Activated naive CD8-positive, alpha-beta T cell treated with anti-CD3 and anti-CD28 coated beads for 36 hours (primary cell): ENCODE data around the gene ZNF593. TPM values are rescaled to one million over a fixed set of nuclear protein-coding genes. Genes with fewer than 3 reads are reported as not detected.

Experiments
- DNase-seq: peaks from one replicate; pipeline ENCODE4 v3.0.0; 2021
- H3K27ac Mint-ChIP-seq: one replicate; pipeline ENCODE4 v1.8.0; 2022; ENCODE audit warnings: mild to moderate bottlenecking, moderate library complexity, mixed read lengths
- H3K27me3 Mint-ChIP-seq: one replicate; pipeline ENCODE4 v1.8.0; 2022; ENCODE audit warnings: mild to moderate bottlenecking, mixed read lengths
- H3K36me3 Mint-ChIP-seq: one replicate; pipeline ENCODE4 v1.8.0; 2021; ENCODE audit warnings: mild to moderate bottlenecking, mixed read lengths
- H3K4me1 Mint-ChIP-seq: one replicate; pipeline ENCODE4 v1.8.0; 2021; ENCODE audit warnings: mixed read lengths
- H3K4me3 Mint-ChIP-seq: one replicate; pipeline ENCODE4 v1.8.0; 2022; ENCODE audit warnings: mild to moderate bottlenecking, moderate library complexity, mixed read lengths
- H3K9me3 Mint-ChIP-seq: one replicate; pipeline ENCODE4 v1.8.0; 2022; ENCODE audit warnings: mixed read lengths
- total RNA-seq, 2 experiments: library from RNA; stranded (reverse); gene quantifications; one replicate each; pipeline ENCODE4 v1.2.3, GENCODE V29; 2021

ZNF593 gene
- total RNA-seq, 2 experiments from 2014 or later = 90.8 to 93.3 TPM

GRCh38 chr1:26200413-26200812 is 30.7 kb downstream of the ZNF593 start:
- no peaks in the 10 kb centered on the region for H3K36me3 Mint-ChIP-seq
- no peak overlapping the region for H3K27ac Mint-ChIP-seq
- H3K4me1 Mint-ChIP-seq = peaks cover 23% of the 10 kb centered on the region
- no peaks in the 10 kb centered on the region for H3K27me3 Mint-ChIP-seq
- no peak for DNase-seq
- no peaks in the 10 kb centered on the region for H3K9me3 Mint-ChIP-seq
- no peak overlapping the region for H3K4me3 Mint-ChIP-seq

- H3K27ac Mint-ChIP-seq = no peak overlapping the region
- no peak for DNase-seq
Observed at GRCh38 chr1:26203642-26204318, 34.1 kb downstream of the ZNF593 start.

GRCh38 chr1:26210147-26210870 is 40.6 kb downstream of the ZNF593 start:
- no peaks in the 10 kb centered on the region for H3K4me1 Mint-ChIP-seq
- no peak overlapping the region for H3K27ac Mint-ChIP-seq
- no peak for DNase-seq
- no peak overlapping the region for H3K4me3 Mint-ChIP-seq
- H3K9me3 Mint-ChIP-seq = no peaks in the 10 kb centered on the region
- no peaks in the 10 kb centered on the region for H3K36me3 Mint-ChIP-seq
- H3K27me3 Mint-ChIP-seq = no peaks in the 10 kb centered on the region

More at GRCh38 chr1:26203642-26204318, 34.1 kb downstream of the ZNF593 start:
- Mint-ChIP-seq H3K36me3 (no peaks in the 10 kb centered on the region), H3K9me3 (no peaks in the 10 kb centered on the region), H3K4me1 (peaks cover 23% of the 10 kb centered on the region), H3K4me3 (no peak overlapping the region), H3K27me3 (no peaks in the 10 kb centered on the region)

DNA sequence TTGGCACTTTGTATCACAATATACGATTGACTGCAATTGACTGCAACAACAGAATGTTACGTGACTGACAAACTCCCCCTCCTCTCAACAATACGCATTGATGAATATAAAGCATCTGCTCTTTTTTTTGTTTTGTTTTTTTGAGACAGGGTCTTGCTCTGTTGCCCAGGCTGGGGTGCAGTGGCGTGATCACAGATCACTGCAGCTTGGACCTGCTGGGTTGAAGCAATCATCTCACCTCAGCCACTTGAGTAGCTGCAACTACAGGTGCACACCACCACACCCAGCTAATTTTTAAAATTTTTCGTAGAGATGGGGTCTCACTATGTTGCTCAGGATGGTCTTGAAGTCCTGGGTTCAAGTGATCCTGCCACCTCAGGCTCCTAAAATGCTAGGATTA is 43.0 kb downstream of the ZNF593 start:
- H3K4me1 Mint-ChIP-seq = no peaks in the 10 kb centered on the region
- no peaks in the 10 kb centered on the region for H3K27me3 Mint-ChIP-seq
- H3K36me3 Mint-ChIP-seq = no peaks in the 10 kb centered on the region
- DNase-seq = no peak
- H3K4me3 Mint-ChIP-seq = no peak overlapping the region
- H3K9me3 Mint-ChIP-seq = no peaks in the 10 kb centered on the region
- no peak overlapping the region for H3K27ac Mint-ChIP-seq

DNA sequence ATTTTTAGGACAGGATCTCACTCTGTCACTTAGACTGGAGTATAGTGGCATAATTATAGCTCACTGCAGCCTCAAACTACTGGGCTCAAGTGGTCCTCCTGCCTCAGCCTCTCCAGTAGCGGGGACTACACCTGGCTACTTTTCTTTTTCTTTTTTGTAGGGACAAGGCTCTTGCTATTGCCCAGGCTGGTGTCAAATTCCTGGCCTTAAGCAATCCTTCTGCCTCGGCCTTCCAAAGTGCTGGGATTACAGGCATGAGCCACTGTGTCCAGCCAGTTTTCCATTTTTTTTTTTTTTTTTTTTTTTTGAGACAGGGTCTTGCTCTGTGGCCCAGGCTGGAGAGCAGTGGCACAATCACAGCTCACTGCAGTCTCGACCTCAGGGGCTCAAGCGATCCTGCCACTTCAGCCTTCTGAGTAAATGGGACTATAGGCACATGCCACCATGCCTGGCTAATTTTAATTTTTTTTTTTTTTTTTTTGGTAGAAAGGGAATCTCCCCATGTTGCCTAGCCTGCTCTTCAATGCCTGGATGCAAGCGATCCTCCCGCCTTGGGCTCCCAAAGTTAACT is 43.7 kb downstream of the ZNF593 start:
- H3K27ac Mint-ChIP-seq = no peak overlapping the region
- no peaks in the 10 kb centered on the region for H3K27me3 Mint-ChIP-seq
- H3K4me3 Mint-ChIP-seq = no peak overlapping the region
- no peaks in the 10 kb centered on the region for H3K9me3 Mint-ChIP-seq
- no peaks in the 10 kb centered on the region for H3K36me3 Mint-ChIP-seq
- DNase-seq = no peak
- no peaks in the 10 kb centered on the region for H3K4me1 Mint-ChIP-seq

DNA sequence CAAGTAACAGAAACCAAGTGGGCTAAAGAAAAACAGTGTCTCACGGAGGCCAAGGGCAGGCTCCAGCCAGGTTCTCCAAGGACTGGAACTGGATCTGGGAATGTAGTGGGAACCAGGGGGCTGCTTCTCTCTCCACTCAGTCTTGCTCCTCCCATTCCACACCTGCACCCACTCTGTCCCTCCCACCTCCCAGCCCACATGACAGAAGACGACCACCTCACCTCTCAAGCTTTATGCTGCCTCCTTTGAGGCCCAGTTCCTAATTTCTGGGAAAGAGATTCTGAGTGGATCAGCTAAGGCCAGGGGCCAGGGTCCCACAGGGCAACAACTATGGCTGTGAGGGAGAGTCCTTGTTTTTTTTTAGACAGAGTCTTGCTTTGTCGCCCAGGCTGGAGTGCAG is 45.5 kb downstream of the ZNF593 start:
- H3K36me3 Mint-ChIP-seq = no peaks in the 10 kb centered on the region
- no peak overlapping the region for H3K27ac Mint-ChIP-seq
- no peak for DNase-seq
- no peaks in the 10 kb centered on the region for H3K27me3 Mint-ChIP-seq
- no peak overlapping the region for H3K4me3 Mint-ChIP-seq
- no peaks in the 10 kb centered on the region for H3K4me1 Mint-ChIP-seq
- no peaks in the 10 kb centered on the region for H3K9me3 Mint-ChIP-seq

DNA sequence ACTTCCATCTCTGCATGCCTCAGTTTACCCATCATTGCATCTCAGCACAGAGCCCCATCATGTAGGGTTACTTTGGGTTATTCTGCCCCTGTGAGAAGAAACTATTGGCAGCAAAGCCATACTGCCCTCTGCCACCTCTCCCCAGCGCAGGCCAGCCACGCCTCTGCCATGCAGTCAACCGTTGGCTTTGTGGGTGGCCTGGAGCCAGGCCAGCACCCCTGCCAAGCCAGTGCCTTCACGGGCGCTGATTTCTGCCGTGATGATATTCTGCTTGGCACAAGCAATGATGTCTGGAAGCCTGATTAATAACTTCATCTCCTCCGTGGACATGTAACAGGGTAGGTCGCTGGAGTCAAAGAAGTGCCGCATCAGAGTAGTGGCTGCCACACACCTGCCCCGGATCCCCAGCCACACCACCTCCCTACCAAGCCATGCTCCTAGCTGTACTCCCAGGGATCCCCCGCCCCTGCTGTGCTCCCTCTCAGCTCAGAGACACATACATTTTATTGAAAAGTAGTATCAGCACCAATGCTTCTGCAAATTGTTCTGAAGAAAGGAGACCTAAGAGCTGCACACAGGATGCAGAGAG is 49.3 kb downstream of the ZNF593 start:
- no peak overlapping the region for H3K27ac Mint-ChIP-seq
- H3K27me3 Mint-ChIP-seq = no peaks in the 10 kb centered on the region
- no peak overlapping the region for H3K4me3 Mint-ChIP-seq
- no peaks in the 10 kb centered on the region for H3K9me3 Mint-ChIP-seq
- no peaks in the 10 kb centered on the region for H3K36me3 Mint-ChIP-seq
- DNase-seq = no peak
- H3K4me1 Mint-ChIP-seq = no peaks in the 10 kb centered on the region

Other genes starting within 250 kb of the ZNF593 start
- 1 to 10 TPM; 8.6 to 8.8 TPM for gene PAFAH2, start 171.8 kb upstream of the ZNF593 start, total RNA-seq
- not detected for gene EXTL1, start 148.1 kb upstream of the ZNF593 start, total RNA-seq
- not detected for gene SLC30A2, start 123.8 kb upstream of the ZNF593 start, total RNA-seq
- not detected for gene TRIM63, start 102.3 kb upstream of the ZNF593 start, total RNA-seq
- gene PDIK1L, start 58.1 kb upstream of the ZNF593 start, total RNA-seq = 10 to 100 TPM; 16.3 to 17.3 TPM
- gene FAM110D, start 10.8 kb upstream of the ZNF593 start, total RNA-seq = not detected
- not detected for gene C1orf232, start 945 bp upstream of the ZNF593 start, total RNA-seq
- not detected for gene ZNF593OS, start 1.9 kb downstream of the ZNF593 start, total RNA-seq
- gene CNKSR1, start 7.6 kb downstream of the ZNF593 start, total RNA-seq = 1 to 10 TPM; 2.2 to 2.4 TPM
- gene CATSPER4, start 20.7 kb downstream of the ZNF593 start, total RNA-seq = not detected
- gene CEP85, start 64.3 kb downstream of the ZNF593 start, total RNA-seq = 10 to 100 TPM; 28.1 to 29.6 TPM
- gene SH3BGRL3, start 110.2 kb downstream of the ZNF593 start, total RNA-seq = 100 to 1,000 TPM; 292 to 295 TPM
- 10 to 100 TPM; 30.5 to 31.7 TPM for gene UBXN11, start 136.7 kb downstream of the ZNF593 start, total RNA-seq
- 100 to 1,000 TPM; 263 to 278 TPM for gene CD52, start 148.1 kb downstream of the ZNF593 start, total RNA-seq
- gene CRYBG2, start 184.2 kb downstream of the ZNF593 start, total RNA-seq = 1 to 10 TPM; 4.9 to 5.1 TPM
- gene ZNF683, start 202.8 kb downstream of the ZNF593 start, total RNA-seq = under 1 TPM; 0.27 to 0.32 TPM
- gene LIN28A, start 240.9 kb downstream of the ZNF593 start, total RNA-seq = not detected